DMS 273 (cell line): ENCODE results near the gene PLEKHG4.
A peak's percentile ranks its signal among the peaks of the same experiment; 100 is the strongest.

ENCODE experiments used
- DNase-seq: peaks from one replicate; lab custom pipeline; 2025; ENCODE audit not compliant: unreplicated experiment; lab: John Stamatoyannopoulos, UW

PLEKHG4 gene, protein sequence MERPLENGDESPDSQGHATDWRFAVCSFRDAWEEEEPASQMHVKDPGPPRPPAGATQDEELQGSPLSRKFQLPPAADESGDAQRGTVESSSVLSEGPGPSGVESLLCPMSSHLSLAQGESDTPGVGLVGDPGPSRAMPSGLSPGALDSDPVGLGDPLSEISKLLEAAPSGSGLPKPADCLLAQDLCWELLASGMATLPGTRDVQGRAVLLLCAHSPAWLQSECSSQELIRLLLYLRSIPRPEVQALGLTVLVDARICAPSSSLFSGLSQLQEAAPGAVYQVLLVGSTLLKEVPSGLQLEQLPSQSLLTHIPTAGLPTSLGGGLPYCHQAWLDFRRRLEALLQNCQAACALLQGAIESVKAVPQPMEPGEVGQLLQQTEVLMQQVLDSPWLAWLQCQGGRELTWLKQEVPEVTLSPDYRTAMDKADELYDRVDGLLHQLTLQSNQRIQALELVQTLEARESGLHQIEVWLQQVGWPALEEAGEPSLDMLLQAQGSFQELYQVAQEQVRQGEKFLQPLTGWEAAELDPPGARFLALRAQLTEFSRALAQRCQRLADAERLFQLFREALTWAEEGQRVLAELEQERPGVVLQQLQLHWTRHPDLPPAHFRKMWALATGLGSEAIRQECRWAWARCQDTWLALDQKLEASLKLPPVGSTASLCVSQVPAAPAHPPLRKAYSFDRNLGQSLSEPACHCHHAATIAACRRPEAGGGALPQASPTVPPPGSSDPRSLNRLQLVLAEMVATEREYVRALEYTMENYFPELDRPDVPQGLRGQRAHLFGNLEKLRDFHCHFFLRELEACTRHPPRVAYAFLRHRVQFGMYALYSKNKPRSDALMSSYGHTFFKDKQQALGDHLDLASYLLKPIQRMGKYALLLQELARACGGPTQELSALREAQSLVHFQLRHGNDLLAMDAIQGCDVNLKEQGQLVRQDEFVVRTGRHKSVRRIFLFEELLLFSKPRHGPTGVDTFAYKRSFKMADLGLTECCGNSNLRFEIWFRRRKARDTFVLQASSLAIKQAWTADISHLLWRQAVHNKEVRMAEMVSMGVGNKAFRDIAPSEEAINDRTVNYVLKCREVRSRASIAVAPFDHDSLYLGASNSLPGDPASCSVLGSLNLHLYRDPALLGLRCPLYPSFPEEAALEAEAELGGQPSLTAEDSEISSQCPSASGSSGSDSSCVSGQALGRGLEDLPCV

DNA sequence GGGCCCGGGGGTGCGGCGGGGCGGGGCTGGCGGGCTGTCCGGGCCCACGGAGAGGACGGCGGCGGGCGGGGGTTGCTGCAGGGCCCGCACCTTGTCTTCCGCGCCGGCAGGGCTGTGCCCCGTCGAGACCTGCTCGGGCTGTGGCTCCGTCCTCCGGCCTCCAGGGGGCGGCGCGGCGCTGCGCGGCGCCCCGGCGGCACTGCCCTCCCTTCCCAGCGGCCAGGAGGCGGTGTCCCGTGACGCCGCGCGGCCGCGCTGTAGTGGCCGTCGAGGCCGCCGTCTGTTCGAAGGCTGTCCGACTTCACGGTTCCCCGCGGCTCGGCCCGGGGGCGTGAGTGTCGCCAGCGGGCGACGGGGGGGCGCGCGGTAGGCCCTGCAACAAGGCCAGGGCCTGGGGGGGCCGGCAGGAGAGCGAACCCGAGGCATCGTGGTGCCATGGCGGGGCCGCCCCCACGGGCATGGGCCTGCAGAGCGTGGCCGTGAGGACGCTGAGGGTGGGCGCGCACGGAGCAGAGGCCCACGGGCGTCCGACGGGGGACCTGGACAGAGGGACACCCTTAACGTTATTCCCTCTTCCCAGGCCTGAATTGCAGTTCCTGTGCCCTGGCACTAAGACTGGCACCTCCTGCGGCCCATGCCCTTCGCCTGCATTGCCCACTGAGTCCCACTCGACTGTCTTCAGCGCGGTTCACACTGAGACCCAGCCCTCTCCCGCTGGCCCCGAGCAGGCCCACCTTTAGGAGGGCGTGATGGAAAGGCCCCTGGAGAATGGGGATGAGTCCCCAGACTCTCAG lies at the start of gene PLEKHG4:
TSS of gene PLEKHG4 (plus strand) at position 237 of the 794 bp plus-strand sequence. CDS start at position 750, 513 bp downstream.
- peak; percentile 92 for DNase-seq

DNA sequence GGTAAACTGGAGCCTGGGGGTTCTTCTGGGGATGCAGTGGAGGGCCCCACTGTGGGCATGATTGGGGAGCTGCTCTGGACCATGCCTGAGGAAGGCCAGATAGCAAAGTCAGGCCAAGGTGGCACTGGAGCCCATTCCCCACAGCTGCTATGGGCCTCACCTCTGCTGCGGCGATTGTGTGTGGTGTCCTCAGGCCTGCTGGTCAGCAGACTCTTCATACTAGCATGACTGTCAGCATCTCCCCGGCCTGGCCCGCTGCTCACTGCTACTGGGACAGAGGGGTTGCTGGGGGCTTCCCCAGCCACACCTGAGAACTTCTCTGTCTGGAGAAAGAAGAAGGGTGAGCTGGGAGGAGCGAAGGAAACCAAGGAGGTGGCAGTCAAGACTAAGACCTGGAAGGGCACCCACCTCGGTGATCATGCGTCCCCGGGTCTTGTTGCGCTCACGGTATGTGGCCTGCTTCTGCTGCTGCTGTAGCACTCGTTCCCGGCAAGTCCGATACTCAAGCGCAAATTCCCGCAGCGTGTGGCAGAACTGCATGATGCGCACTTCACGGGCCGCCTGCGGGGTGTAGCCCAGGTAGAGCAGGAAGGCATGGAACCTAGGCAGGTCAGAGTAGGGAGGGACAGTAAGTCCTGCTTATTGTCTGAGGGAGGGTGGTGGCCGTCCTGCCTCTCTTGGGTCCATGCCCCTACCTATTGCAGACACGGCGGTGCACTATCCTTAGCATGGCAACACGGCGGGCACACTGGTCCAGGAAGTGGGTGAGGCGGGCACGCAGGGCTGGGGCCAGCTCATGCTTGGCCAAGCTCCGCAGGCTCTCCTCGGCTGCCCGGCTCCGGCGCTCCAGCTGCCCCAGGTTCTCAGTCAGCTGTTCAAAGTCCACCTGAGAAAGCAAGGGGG lies 49.2 kb upstream of the PLEKHG4 start:
- no peak for DNase-seq

- peak; percentile 33 for DNase-seq
Observed at GRCh38 chr16:67230809-67231660, 48.3 kb upstream of the PLEKHG4 start.

GRCh38 chr16:67233596-67233995 lies 45.7 kb upstream of the PLEKHG4 start:
- no peak for DNase-seq

GRCh38 chr16:67234180-67234597 lies 45.1 kb upstream of the PLEKHG4 start:
- DNase-seq = no peak

GRCh38 chr16:67235816-67236562 lies 43.3 kb upstream of the PLEKHG4 start:
- no peak for DNase-seq

- DNase-seq = peak; percentile 68
Observed at GRCh38 chr16:67236563-67237395, 42.6 kb upstream of the PLEKHG4 start.

- DNase-seq = no peak
Observed at GRCh38 chr16:67237396-67238277, 41.7 kb upstream of the PLEKHG4 start.

- no peak for DNase-seq
Observed at GRCh38 chr16:67238278-67238575, 41.1 kb upstream of the PLEKHG4 start.

DNA sequence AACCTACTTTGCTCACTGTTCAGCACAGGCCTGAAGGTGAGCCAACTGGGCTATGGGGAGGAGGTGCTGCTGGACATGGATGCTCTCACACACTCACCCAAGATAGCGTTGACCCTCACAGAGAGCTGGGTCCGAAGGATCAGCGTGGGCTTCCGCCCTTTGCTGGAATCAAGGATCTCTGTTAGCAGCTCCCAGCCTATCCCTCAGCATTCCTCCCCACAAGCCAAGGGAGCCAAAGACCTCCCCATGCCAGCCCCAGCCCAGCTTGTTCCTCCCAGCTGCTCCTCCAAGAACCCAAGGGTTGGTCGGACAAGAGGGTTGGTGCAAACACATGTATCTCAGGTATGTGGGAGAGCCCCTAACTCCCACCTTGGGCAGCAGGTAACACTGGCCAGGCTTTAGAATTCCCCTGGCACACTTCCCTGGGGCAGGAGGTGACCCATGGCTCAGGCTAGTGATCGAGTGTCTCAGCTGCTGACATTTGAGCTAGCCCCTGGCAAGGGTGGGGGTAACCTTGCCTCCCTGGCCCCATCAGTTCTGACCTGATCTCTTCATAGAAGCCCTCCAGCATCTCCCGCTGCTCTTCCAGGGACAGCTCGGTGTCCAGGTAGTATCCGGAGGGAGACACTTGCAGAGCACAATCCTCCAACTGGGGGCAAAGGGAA lies 40.4 kb upstream of the PLEKHG4 start:
- DNase-seq = no peak

GRCh38 chr16:67240506-67240905 lies 38.8 kb upstream of the PLEKHG4 start:
- DNase-seq = no peak

DNA sequence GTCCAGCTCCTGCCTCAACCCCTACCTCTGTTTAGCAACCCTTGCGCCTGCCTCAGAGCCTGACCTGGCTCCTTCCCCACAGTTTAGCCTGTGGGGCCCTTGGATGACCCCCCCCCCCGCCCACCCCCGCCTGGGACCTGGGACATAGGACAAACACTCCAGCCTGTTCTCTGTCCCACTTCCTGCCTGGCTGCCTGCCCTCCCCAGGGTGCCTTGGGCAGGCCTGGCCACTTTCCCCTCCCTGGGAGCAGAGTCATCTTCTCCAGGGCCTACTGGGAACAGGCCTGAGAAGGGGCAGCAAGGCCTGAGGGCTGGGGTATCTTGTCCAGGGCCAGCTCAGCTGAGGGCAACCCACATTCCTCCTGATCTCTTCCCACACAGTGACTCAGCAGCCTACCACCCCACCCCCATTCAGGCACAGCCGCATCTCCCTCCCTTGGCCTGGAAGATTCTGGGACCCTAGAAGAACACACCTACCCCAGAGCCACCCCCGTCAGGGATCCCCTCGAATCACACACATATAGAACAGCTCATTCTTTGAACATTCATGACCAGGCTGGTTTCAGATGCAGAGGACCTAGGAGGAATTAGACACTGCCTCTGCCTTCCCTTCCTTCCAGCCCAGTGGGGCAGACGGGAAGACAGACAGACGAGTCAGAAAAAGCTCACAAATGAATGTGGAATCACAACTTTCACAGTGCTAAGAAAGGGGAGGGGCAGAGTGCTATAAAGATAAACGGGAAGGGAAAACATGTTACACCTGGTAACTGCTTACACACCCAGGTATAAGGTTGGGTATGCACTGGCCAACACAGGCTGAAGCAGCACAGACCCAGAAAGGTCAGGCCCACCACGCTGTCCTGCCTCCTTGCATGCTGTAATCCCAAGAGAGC lies 38.1 kb upstream of the PLEKHG4 start:
- no peak for DNase-seq

DNA sequence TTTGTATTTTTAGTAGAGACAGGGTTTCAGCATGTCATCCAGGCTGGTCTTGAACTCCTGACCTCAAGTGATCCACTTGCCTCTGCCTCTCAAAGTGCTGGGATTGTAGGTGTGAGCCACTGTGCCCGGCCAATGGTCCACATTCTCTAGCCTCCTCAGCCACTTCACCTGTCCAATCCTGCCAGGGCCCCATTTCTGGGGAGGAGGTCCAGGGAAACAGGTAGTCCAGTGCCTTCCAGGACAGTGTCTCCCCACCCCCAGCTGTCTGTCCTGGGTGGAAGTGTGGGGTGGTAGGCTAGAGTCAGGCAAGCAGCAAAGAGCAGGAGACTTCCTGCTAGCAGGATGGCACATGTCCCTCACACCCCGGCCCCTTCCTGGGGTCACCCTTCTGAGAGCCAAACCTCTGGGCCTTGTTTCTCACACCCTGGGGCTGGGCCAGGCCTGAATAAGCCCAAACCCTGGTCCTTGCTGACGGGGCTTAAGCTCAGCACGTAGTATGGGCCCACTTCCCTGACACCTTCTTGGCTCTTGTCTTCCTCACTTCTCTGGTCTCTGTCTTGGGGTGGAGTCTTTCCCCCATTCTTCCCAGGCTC lies 37.1 kb upstream of the PLEKHG4 start:
- DNase-seq = no peak

GRCh38 chr16:67243481-67243880 lies 35.9 kb upstream of the PLEKHG4 start:
- DNase-seq = no peak
